WTC11 (cell line): Measurements from ENCODE around the gene FAM151A. TPM values are rescaled to one million over a fixed set of nuclear protein-coding genes. Genes with fewer than 3 reads are reported as not detected.

Experiments
- ATAC-seq: fragments of 200-7000 bp; cut with Tn5 transposase; 2 replicates; pipeline ENCODE4 v1.10.0; 2021; ENCODE audit warnings: mild to moderate bottlenecking, moderate library complexity
- CTCF ChIA-PET: fragments of 300-600 bp; sonication (Branson Sonifier 250); formaldehyde crosslinking; loops from one replicate; lab custom pipeline; 2021; ENCODE audit warnings: antibody characterized with exemption; lab: Charles Lee
- POLR2A ChIA-PET: fragments of 350-600 bp; sonication (Branson Sonifier 250); formaldehyde crosslinking; loops from one replicate; lab custom pipeline; 2021; ENCODE audit warnings: antibody characterized with exemption; lab: Charles Lee
- DNase-seq: peaks from one replicate; pipeline ENCODE4 v3.0.0; 2021; ENCODE audit warnings: low spot score
- H3K27ac Mint-ChIP-seq: 2 replicates; pipeline ENCODE4 v1.8.0; 2021; ENCODE audit warnings: mixed read lengths
- H3K27me3 Mint-ChIP-seq: 2 replicates; pipeline ENCODE4 v1.8.0; 2021; ENCODE audit warnings: low read depth, mild to moderate bottlenecking, moderate library complexity, mixed read lengths
- H3K36me3 Mint-ChIP-seq: 2 replicates; pipeline ENCODE4 v1.8.0; 2021; ENCODE audit warnings: mixed read lengths
- H3K4me1 Mint-ChIP-seq: 2 replicates; pipeline ENCODE4 v1.8.0; 2022; ENCODE audit warnings: mixed read lengths
- H3K4me3 Mint-ChIP-seq: 2 replicates; pipeline ENCODE4 v1.8.0; 2021; ENCODE audit warnings: mild to moderate bottlenecking, moderate library complexity, mixed read lengths
- H3K9me3 Mint-ChIP-seq: 2 replicates; pipeline ENCODE4 v1.8.0; 2021; ENCODE audit warnings: mixed read lengths
- CREB1 ChIP-seq: sonication (generic); formaldehyde crosslinking; IDR thresholded peaks from 2 replicates; pipeline ENCODE4 v1.8.0; 2023; ENCODE audit warnings: mild to moderate bottlenecking, missing genetic modification reagents
- E2F5 ChIP-seq: sonication (generic); formaldehyde crosslinking; IDR thresholded peaks from 2 replicates; pipeline ENCODE4 v1.8.1; 2022; ENCODE audit warnings: mild to moderate bottlenecking, moderate library complexity, missing genetic modification reagents
- EMX1 ChIP-seq: fragments of 250-450 bp; sonication (Bioruptor Pico); IDR thresholded peaks from 2 replicates; pipeline ENCODE4 v1.8.0; 2021; ENCODE audit warnings: mild to moderate bottlenecking
- ERG ChIP-seq: fragments of 250-450 bp; sonication (Bioruptor Pico); IDR thresholded peaks from 2 replicates; pipeline ENCODE4 v1.8.0; 2021; ENCODE audit warnings: mild to moderate bottlenecking
- ETV6 ChIP-seq: sonication (generic); formaldehyde crosslinking; IDR thresholded peaks from 2 replicates; pipeline ENCODE4 v1.8.1; 2022; ENCODE audit warnings: mild to moderate bottlenecking, missing genetic modification reagents
- GABPB1 ChIP-seq: sonication (generic); formaldehyde crosslinking; IDR thresholded peaks from 2 replicates; pipeline ENCODE4 v1.8.1; 2023; ENCODE audit warnings: mild to moderate bottlenecking, missing genetic modification reagents
- IRF1 ChIP-seq: sonication (generic); formaldehyde crosslinking; IDR thresholded peaks from 2 replicates; pipeline ENCODE4 v1.8.0; 2023; ENCODE audit warnings: missing genetic modification reagents
- IRF2 ChIP-seq: sonication (generic); formaldehyde crosslinking; IDR thresholded peaks from 2 replicates; pipeline ENCODE4 v1.8.0; 2022; ENCODE audit warnings: low read depth, missing genetic modification reagents, borderline replicate concordance
- JAZF1 ChIP-seq: fragments of 250-450 bp; sonication (Bioruptor Pico); IDR thresholded peaks from 2 replicates; pipeline ENCODE4 v1.9.0; 2021; ENCODE audit warnings: moderate library complexity, mild to moderate bottlenecking, inconsistent platforms
- NFATC4 ChIP-seq: fragments of 250-450 bp; sonication (Bioruptor Pico); IDR thresholded peaks from 2 replicates; pipeline ENCODE4 v1.9.0; 2021; ENCODE audit warnings: mild to moderate bottlenecking
- NR2C2 ChIP-seq: sonication (generic); formaldehyde crosslinking; IDR thresholded peaks from 2 replicates; pipeline ENCODE4 v1.8.0; 2022; ENCODE audit warnings: mild to moderate bottlenecking, missing genetic modification reagents
- PRDM15 ChIP-seq: sonication (generic); formaldehyde crosslinking; IDR thresholded peaks from 2 replicates; pipeline ENCODE4 v1.8.0; 2022; ENCODE audit warnings: missing genetic modification reagents
- RELA ChIP-seq: sonication (generic); formaldehyde crosslinking; IDR thresholded peaks from 2 replicates; pipeline ENCODE4 v1.8.1; 2022; ENCODE audit warnings: missing genetic modification reagents, mild to moderate bottlenecking, borderline replicate concordance
- SMAD3 ChIP-seq: sonication (generic); formaldehyde crosslinking; IDR thresholded peaks from 2 replicates; pipeline ENCODE4 v1.8.0; 2022; ENCODE audit warnings: missing genetic modification reagents, mild to moderate bottlenecking, borderline replicate concordance
- SOX15 ChIP-seq: fragments of 250-450 bp; sonication (Bioruptor Pico); IDR thresholded peaks from 2 replicates; pipeline ENCODE4 v1.9.0; 2021; ENCODE audit warnings: mild to moderate bottlenecking
- TCF7 ChIP-seq: sonication (generic); formaldehyde crosslinking; IDR thresholded peaks from 2 replicates; pipeline ENCODE4 v1.8.0; 2022; ENCODE audit warnings: mild to moderate bottlenecking, low read depth, missing genetic modification reagents, moderate library complexity
- ZNF219 ChIP-seq: sonication (generic); formaldehyde crosslinking; IDR thresholded peaks from 2 replicates; pipeline ENCODE4 v1.8.0; 2023; ENCODE audit warnings: missing genetic modification reagents, mild to moderate bottlenecking, borderline replicate concordance
- ZNF232 ChIP-seq: sonication (generic); formaldehyde crosslinking; IDR thresholded peaks from 2 replicates; pipeline ENCODE4 v1.8.0; 2022; ENCODE audit warnings: mild to moderate bottlenecking, missing genetic modification reagents
- ZNF423 ChIP-seq: fragments of 250-450 bp; sonication (Bioruptor Pico); IDR thresholded peaks from 2 replicates; pipeline ENCODE4 v2.1.2; 2022; ENCODE audit warnings: mild to moderate bottlenecking, moderate library complexity
- ZNF425 ChIP-seq: fragments of 250-450 bp; sonication (Bioruptor Pico); conservative IDR thresholded peaks from 2 replicates; pipeline ENCODE4 v1.9.0; 2021; ENCODE audit warnings: mild to moderate bottlenecking
- ZNF671 ChIP-seq: fragments of 250-450 bp; sonication (Bioruptor Pico); IDR thresholded peaks from 2 replicates; pipeline ENCODE4 v1.8.0; 2021; ENCODE audit warnings: mild to moderate bottlenecking
- ZSCAN18 ChIP-seq: fragments of 250-450 bp; sonication (Bioruptor Pico); IDR thresholded peaks from 2 replicates; pipeline ENCODE4 v2.1.2; 2022; ENCODE audit warnings: mild to moderate bottlenecking, moderate library complexity
- total RNA-seq: library from RNA; stranded (reverse); gene quantifications from 3 replicates; pipeline ENCODE4 v1.2.3, GENCODE V29; 2021

FAM151A gene
- total RNA-seq, 1 experiment from 2014 or later = 0.11 TPM

GRCh38 chr1:54604051-54604450, 19.3 kb downstream of the FAM151A start (continued):
- TF ChIP-seq IRF1 (no peak), CREB1 (CRISPR knock-in tag) (no peak), NR2C2 (no peak), GABPB1 (CRISPR knock-in tag) (no peak), SOX15 (no peak), PRDM15 (CRISPR knock-in tag) (no peak)

GRCh38 chr1:54603241-54603640, 20.1 kb downstream of the FAM151A start:
- TF ChIP-seq NFATC4 (CRISPR knock-in tag) = no peak
- no peak for TF ChIP-seq RELA (CRISPR knock-in tag)
- TF ChIP-seq ZNF232 = no peak
- no peak for TF ChIP-seq ETV6 (CRISPR knock-in tag)
- no peak for TF ChIP-seq GABPB1 (CRISPR knock-in tag)
- no peak for TF ChIP-seq EMX1 (CRISPR knock-in tag)
- TF ChIP-seq IRF2 (CRISPR knock-in tag) = no peak
- no peak for TF ChIP-seq JAZF1 (CRISPR knock-in tag)
- TF ChIP-seq TCF7 (CRISPR knock-in tag) = no peak
- no peak for TF ChIP-seq E2F5 (CRISPR knock-in tag)
- no peak for TF ChIP-seq ZSCAN18 (CRISPR knock-in tag)
- no peak for TF ChIP-seq ZNF219 (CRISPR knock-in tag)
- no peak for TF ChIP-seq ZNF671 (CRISPR knock-in tag)
- TF ChIP-seq ERG (CRISPR knock-in tag) = no peak
- TF ChIP-seq ZNF425 (CRISPR knock-in tag) = no peak
- no peak for TF ChIP-seq ZNF423 (CRISPR knock-in tag)
- TF ChIP-seq SMAD3 = no peak
- peaks cover 3% of the 10 kb centered on the region; the same call in 1 of the 2 replicates for H3K4me1 Mint-ChIP-seq
- no peaks in the 10 kb centered on the region for H3K36me3 Mint-ChIP-seq
- H3K27me3 Mint-ChIP-seq = no peaks in the 10 kb centered on the region
- ATAC-seq = no peak
- no peak overlapping the region for H3K27ac Mint-ChIP-seq
- POLR2A ChIA-PET = no interaction called here
- CTCF ChIA-PET = interaction anchor here (0.9 to 1.4 kb wide), 2 partner anchors 27 to 198 kb away, joined by 3 to 4 read pairs; no protein-coding TSS in a partner anchor
- no peaks in the 10 kb centered on the region for H3K9me3 Mint-ChIP-seq
- no peak overlapping the region for H3K4me3 Mint-ChIP-seq
- DNase-seq = no peak
